Measurements from ENCODE around the gene AARSD1.

DNA sequence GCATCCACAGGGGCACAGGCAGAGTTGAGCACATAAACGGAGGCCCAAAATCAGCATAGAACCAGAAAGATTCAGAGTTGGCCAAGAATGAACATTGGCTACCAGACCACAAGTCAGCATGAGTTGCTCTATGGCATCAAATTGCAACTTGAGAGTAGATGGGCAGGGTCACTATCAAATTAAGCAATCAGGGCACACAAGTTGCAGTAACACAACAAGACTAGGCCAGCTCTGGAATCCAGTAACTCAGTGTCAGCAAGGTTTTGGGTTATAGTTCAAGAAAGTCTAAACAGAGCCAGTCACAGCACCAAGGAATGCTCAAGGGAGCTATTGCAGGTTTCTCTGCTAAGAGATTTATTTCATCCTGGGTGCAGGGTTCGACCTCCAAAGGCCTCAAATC lies 50.7 kb downstream of the AARSD1 start:
- TF ChIP-seq, protein P1, sequence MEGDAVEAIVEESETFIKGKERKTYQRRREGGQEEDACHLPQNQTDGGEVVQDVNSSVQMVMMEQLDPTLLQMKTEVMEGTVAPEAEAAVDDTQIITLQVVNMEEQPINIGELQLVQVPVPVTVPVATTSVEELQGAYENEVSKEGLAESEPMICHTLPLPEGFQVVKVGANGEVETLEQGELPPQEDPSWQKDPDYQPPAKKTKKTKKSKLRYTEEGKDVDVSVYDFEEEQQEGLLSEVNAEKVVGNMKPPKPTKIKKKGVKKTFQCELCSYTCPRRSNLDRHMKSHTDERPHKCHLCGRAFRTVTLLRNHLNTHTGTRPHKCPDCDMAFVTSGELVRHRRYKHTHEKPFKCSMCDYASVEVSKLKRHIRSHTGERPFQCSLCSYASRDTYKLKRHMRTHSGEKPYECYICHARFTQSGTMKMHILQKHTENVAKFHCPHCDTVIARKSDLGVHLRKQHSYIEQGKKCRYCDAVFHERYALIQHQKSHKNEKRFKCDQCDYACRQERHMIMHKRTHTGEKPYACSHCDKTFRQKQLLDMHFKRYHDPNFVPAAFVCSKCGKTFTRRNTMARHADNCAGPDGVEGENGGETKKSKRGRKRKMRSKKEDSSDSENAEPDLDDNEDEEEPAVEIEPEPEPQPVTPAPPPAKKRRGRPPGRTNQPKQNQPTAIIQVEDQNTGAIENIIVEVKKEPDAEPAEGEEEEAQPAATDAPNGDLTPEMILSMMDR (IDR thresholded peaks at IDR 0.05; ENCODE audit: low read depth, low read length): no peak
- TF ChIP-seq EZH2phosphoT487 (IDR thresholded peaks at IDR 0.05; ENCODE audit: low read depth): no peak
